Endometrial microvascular endothelial cells (primary cell): ENCODE measurements around the gene PAMR1. TPM values are rescaled to one million over a fixed set of nuclear protein-coding genes. Genes with fewer than 3 reads are reported as not detected.

Experiments used
- in situ Hi-C: cut with HindIII; loops from 2 replicates; pipeline ENCODE4 v1.10.0; 2017; ENCODE audit warnings: low sequenced_read_pairs, low pct_unique_long_range_greater_than_20kb; ENCODE audit errors: inconsistent ontology term
- total RNA-seq: library from RNA; depleted of rRNA; stranded (reverse); fragments of >200 nt; gene quantifications from one replicate; pipeline ENCODE4 v1.2.3, GENCODE V29; 2015; ENCODE audit errors: inconsistent ontology term

Gene PAMR1
- total RNA-seq, 1 donor from 2014 or later, result 0.37 TPM

GRCh38 chr11:35473795-35474374 is 51.5 kb downstream of the PAMR1 start:
- in situ Hi-C loops, result no loop called here

- in situ Hi-C loops, result no loop called here
These were observed 54.8 kb downstream of the PAMR1 start for GRCh38 chr11:35470616-35471015.

- in situ Hi-C loops, result no loop called here
These were observed 59.4 kb downstream of the PAMR1 start for GRCh38 chr11:35466058-35466457.

GRCh38 chr11:35464308-35464707 is 61.1 kb downstream of the PAMR1 start:
- in situ Hi-C loops, result no loop called here

- in situ Hi-C loops, result no loop called here
These were observed 62.1 kb downstream of the PAMR1 start for GRCh38 chr11:35463331-35463751.

- in situ Hi-C loops, result no loop called here
These were observed 63.4 kb downstream of the PAMR1 start for GRCh38 chr11:35461917-35462538.

- in situ Hi-C loops, result no loop called here
These were observed 65.9 kb downstream of the PAMR1 start for GRCh38 chr11:35459489-35459888.

GRCh38 chr11:35458846-35459245 is 66.6 kb downstream of the PAMR1 start:
- in situ Hi-C loops, result no loop called here

- in situ Hi-C loops, result no loop called here
These were observed 71.1 kb downstream of the PAMR1 start for GRCh38 chr11:35454362-35454761.

- in situ Hi-C loops, result no loop called here
These were observed 88.7 kb downstream of the PAMR1 start for GRCh38 chr11:35436581-35437250.

GRCh38 chr11:35433588-35433987 is 91.8 kb downstream of the PAMR1 start:
- in situ Hi-C loops, result no loop called here

- in situ Hi-C loops, result no loop called here
These were observed 93.0 kb downstream of the PAMR1 start for GRCh38 chr11:35432464-35432863.

GRCh38 chr11:35427071-35427470 is 98.3 kb downstream of the PAMR1 start:
- in situ Hi-C loops, result no loop called here

GRCh38 chr11:35426351-35426750 is 99.1 kb downstream of the PAMR1 start:
- in situ Hi-C loops, result no loop called here

- in situ Hi-C loops, result no loop called here
These were observed 99.7 kb downstream of the PAMR1 start for GRCh38 chr11:35425603-35426212.

- in situ Hi-C loops, result no loop called here
These were observed 101.1 kb downstream of the PAMR1 start for GRCh38 chr11:35424157-35424940.

GRCh38 chr11:35420371-35420770 is 105.0 kb downstream of the PAMR1 start:
- in situ Hi-C loops, result no loop called here

GRCh38 chr11:35419830-35420333 is 105.5 kb downstream of the PAMR1 start:
- in situ Hi-C loops, result no loop called here

- in situ Hi-C loops, result no loop called here
These were observed 106.1 kb downstream of the PAMR1 start, which contains the start of gene SLC1A2 for GRCh38 chr11:35419184-35419829. SLC1A2 (minus strand) TSS chr11:35419558; CDS start chr11:35418966, 592 bp downstream.
